GM21360 (cell line): Measurements from ENCODE around the gene MIDN.

Experiments used
- ATAC-seq: cut with Tn5 transposase; IDR thresholded peaks from one replicate; pipeline ENCODE4 v1.9.1; 2021; ENCODE audit warnings: mild to moderate bottlenecking, moderate library complexity; ENCODE audit not compliant: unreplicated experiment

MIDN gene

DNA sequence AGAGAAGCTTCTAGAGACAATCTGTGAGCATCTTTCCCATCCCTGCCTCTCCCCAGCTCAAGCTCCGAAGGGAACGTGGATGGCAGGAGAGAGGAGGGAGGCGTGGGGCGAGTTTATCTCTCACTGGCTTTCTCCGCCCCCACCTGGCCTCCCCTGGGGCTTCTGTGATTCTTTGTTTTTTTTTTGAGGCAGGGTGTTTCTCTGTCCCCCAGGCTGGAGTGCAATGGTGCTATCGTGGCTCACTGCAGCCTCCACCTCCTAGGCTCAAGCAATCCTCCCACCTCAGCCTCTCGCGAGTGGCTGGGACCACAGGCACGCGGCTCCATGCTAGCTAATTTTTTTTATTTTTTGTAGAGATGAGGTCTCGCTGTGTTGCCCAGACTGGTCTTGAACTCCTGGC lies 60.3 kb downstream of the MIDN start:
- ATAC-seq: no peak
